SK-N-SH (cell line): Measurements from ENCODE around the gene STYXL2. TPM values are rescaled to one million over a fixed set of nuclear protein-coding genes. Genes with fewer than 3 reads are reported as not detected.

Experiments used
- CTCF ChIA-PET: fragments of 300-600, 350-600 bp; formaldehyde crosslinking; extraction: SDS; loops from one replicate; lab custom pipeline; 2021; lab: Yijun Ruan, JAX
- POLR2A ChIA-PET: fragments of 350-600 bp; sonication (Branson Sonifier 250); formaldehyde crosslinking; extraction: SDS; loops from one replicate; lab custom pipeline; 2020; ENCODE audit warnings: antibody characterized with exemption, inconsistent platforms; lab: Yijun Ruan, JAX
- DNase-seq: peaks from one replicate; pipeline ENCODE4 v3.0.0; 2012
- H2AFZ ChIP-seq: fragments of 200-600 bp; sonication (generic); 2 replicates; pipeline ENCODE4 v1.8.1; 2016; ENCODE audit warnings: antibody characterized with exemption, mild to moderate bottlenecking, low read depth
- H3F3A ChIP-seq: fragments of 200-600 bp; sonication (generic); replicated peaks from 2 replicates; pipeline ENCODE3; 2016; ENCODE audit warnings: antibody characterized with exemption, mild to moderate bottlenecking; ENCODE audit not compliant: insufficient read depth
- H3K27ac ChIP-seq, 2 experiments: fragments of 200-500 bp in 1 of 2; fragments of 200-600 bp in 1 of 2; sonication (Bioruptor generic) in 1 of 2; sonication (generic), shearing (Covaris generic) in 1 of 2; 2 replicates each; pipeline versions ENCODE4 v1.5.1 to v1.6.1; 2014 to 2016; ENCODE audit warnings: low read depth in 2 of 2, inconsistent platforms in 1 of 2, low read length in 1 of 2, mild to moderate bottlenecking in 1 of 2, mixed read lengths in 1 of 2
- H3K27me3 ChIP-seq: fragments of 200-600 bp; sonication (generic), shearing (Covaris generic); 2 replicates; pipeline ENCODE4 v1.6.1; 2016; ENCODE audit warnings: mixed run types; ENCODE audit not compliant: insufficient read depth
- H3K36me3 ChIP-seq, 2 experiments: fragments of 200-500 bp in 1 of 2; fragments of 200-600 bp in 1 of 2; sonication (Bioruptor generic) in 1 of 2; sonication (generic) in 1 of 2; replicated peaks in 1 of 2; 2 replicates each; pipeline versions ENCODE3 to v1.5.1; 2014 to 2016; ENCODE audit warnings: low read length in 1 of 2, mild to moderate bottlenecking in 1 of 2; ENCODE audit not compliant: insufficient read depth in 2 of 2, control insufficient read depth in 1 of 2
- H3K4me1 ChIP-seq, 2 experiments: fragments of 200-500 bp in 1 of 2; fragments of 200-600 bp in 1 of 2; sonication (Bioruptor generic) in 1 of 2; sonication (generic), shearing (Covaris generic) in 1 of 2; 2 replicates each; pipeline versions ENCODE4 v1.5.1 to v1.6.1; 2014 to 2016; ENCODE audit warnings: low read depth in 1 of 2, low read length in 1 of 2, mixed run types in 1 of 2; ENCODE audit not compliant: insufficient read depth in 2 of 2, control insufficient read depth in 1 of 2
- H3K4me2 ChIP-seq: fragments of 200-600 bp; sonication (generic), shearing (Covaris generic); 2 replicates; pipeline ENCODE4 v1.6.1; 2017; ENCODE audit warnings: mixed run types
- H3K4me3 ChIP-seq, 2 experiments: fragments of 200-500 bp in 1 of 2; fragments of 200-600 bp in 1 of 2; sonication (Bioruptor generic) in 1 of 2; sonication (generic), shearing (Covaris generic) in 1 of 2; 2 replicates each; pipeline versions ENCODE4 v1.5.1 to v1.8.1; 2014 to 2016; ENCODE audit warnings: low read depth in 2 of 2, inconsistent platforms in 1 of 2, low read length in 1 of 2, mild to moderate bottlenecking in 1 of 2, mixed read lengths in 1 of 2, moderate library complexity in 1 of 2
- H3K79me2 ChIP-seq: fragments of 200-600 bp; sonication (generic); 2 replicates; pipeline ENCODE4 v1.8.1; 2017; ENCODE audit warnings: mild to moderate bottlenecking; ENCODE audit not compliant: insufficient read depth
- H3K9ac ChIP-seq: fragments of 200-600 bp; sonication (generic); 2 replicates; pipeline ENCODE4 v1.6.1; 2017; ENCODE audit warnings: mixed run types
- H3K9me2 ChIP-seq: fragments of 200-600 bp; sonication (generic); 2 replicates; pipeline ENCODE4 v1.6.1; 2017; ENCODE audit warnings: mixed run types
- H3K9me3 ChIP-seq: fragments of 200-600 bp; sonication (generic); 2 replicates; pipeline ENCODE4 v1.6.1; 2017; ENCODE audit warnings: mixed run types, mild to moderate bottlenecking, moderate library complexity
- H4K20me1 ChIP-seq: fragments of 200-600 bp; sonication (generic); 2 replicates; pipeline ENCODE4 v1.6.1; 2017; ENCODE audit warnings: mild to moderate bottlenecking, mixed run types; ENCODE audit not compliant: insufficient read depth
- CHD2 ChIP-seq: fragments of 150-350 bp; IDR thresholded peaks from 2 replicates; pipeline ENCODE4 v1.6.1; 2018; ENCODE audit warnings: low read length; ENCODE audit not compliant: partially characterized antibody
- ELF1 ChIP-seq: IDR thresholded peaks from 2 replicates; pipeline ENCODE4 v1.4.0; 2012
- EP300 ChIP-seq, 2 experiments: IDR thresholded peaks; 2 replicates each; pipeline versions ENCODE4 v1.4.0 to v1.6.1; 2012; ENCODE audit warnings: borderline replicate concordance in 1 of 2, low read depth in 1 of 2, low read length in 1 of 2
- FOSL2 ChIP-seq: IDR thresholded peaks from 2 replicates; pipeline ENCODE4 v1.4.0; 2012; ENCODE audit warnings: low read depth, mild to moderate bottlenecking, moderate library complexity, borderline replicate concordance
- GATA2 ChIP-seq: sonication (generic); formaldehyde crosslinking; IDR thresholded peaks from 2 replicates; pipeline ENCODE4 v1.5.0; 2020; ENCODE audit warnings: mild to moderate bottlenecking, missing genetic modification reagents
- MEF2A ChIP-seq: IDR thresholded peaks from 2 replicates; pipeline ENCODE4 v1.4.0; 2012; ENCODE audit warnings: low read depth, borderline replicate concordance
- NFIC ChIP-seq: IDR thresholded peaks from 2 replicates; pipeline ENCODE4 v1.4.0; 2012; ENCODE audit warnings: borderline replicate concordance
- NRF1 ChIP-seq: IDR thresholded peaks from 2 replicates; pipeline ENCODE4 v1.6.1; 2012; ENCODE audit warnings: low read depth, mild to moderate bottlenecking, low read length
- RAD21 ChIP-seq: IDR thresholded peaks from 2 replicates; pipeline ENCODE4 v1.6.1; 2012; ENCODE audit warnings: mild to moderate bottlenecking, low read length
- RCOR1 ChIP-seq: fragments of 150-350 bp; IDR thresholded peaks from 2 replicates; pipeline ENCODE4 v1.6.1; 2017; ENCODE audit warnings: antibody characterized with exemption, low read length
- RXRA ChIP-seq: IDR thresholded peaks from 2 replicates; pipeline ENCODE4 v1.4.0; 2012; ENCODE audit warnings: low read depth, mild to moderate bottlenecking, borderline replicate concordance
- TAF1 ChIP-seq: IDR thresholded peaks from 2 replicates; pipeline ENCODE4 v1.6.1; 2012; ENCODE audit warnings: low read depth, mild to moderate bottlenecking, low read length, moderate library complexity, borderline replicate concordance
- WGBS: methylation state at CpG from one replicate; pipeline ENCODE4 v1.1.6; 2017; ENCODE audit warnings: low lambda C conversion rate; 5-methylcytosine and 5-hydroxymethylcytosine counted together
- polyA plus RNA-seq, 3 experiments: library from polyadenylated mRNA; depleted of rRNA; stranded (reverse); fragments of >200 nt; gene quantifications; 2 replicates each; pipeline ENCODE4 v1.2.3, GENCODE V29; 2012
- TF ChIP-seq, protein P1 (sequence below): IDR thresholded peaks from 2 replicates; pipeline ENCODE4 v1.4.0; 2012; ENCODE audit warnings: low read depth
- TF ChIP-seq, protein P2 (sequence below): fragments of 150-350 bp; IDR thresholded peaks from 2 replicates; pipeline ENCODE4 v1.6.1; 2016; ENCODE audit warnings: mild to moderate bottlenecking, low read depth, low read length

Gene STYXL2
- polyA plus RNA-seq, 1 of the 3 experiments (the other 2 are of a cell fraction): not detected

DNA sequence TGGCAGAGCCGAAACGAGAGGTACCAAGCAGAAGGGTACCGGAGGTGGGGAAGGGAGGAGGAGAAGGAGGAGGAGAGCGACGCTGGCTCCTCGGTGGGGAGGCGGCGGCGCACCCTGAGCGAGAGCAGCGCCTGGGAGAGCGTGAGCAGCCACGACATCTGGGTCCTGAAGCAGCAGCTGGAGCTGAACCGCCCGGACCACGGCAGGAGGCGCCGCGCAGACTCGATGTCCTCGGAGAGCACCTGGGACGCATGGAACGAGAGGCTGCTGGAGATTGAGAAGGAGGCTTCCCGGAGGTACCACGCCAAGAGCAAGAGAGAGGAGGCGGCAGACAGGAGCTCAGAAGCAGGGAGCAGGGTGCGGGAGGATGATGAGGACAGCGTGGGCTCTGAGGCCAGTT lies 32.4 kb downstream of the STYXL2 start (continued):
- TF ChIP-seq, protein P1, sequence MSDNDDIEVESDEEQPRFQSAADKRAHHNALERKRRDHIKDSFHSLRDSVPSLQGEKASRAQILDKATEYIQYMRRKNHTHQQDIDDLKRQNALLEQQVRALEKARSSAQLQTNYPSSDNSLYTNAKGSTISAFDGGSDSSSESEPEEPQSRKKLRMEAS: no peak
- TF ChIP-seq NRF1 (no peak), NFIC (no peak), TAF1 (no peak), FOSL2 (no peak), RAD21 (no peak), MEF2A (no peak)

DNA sequence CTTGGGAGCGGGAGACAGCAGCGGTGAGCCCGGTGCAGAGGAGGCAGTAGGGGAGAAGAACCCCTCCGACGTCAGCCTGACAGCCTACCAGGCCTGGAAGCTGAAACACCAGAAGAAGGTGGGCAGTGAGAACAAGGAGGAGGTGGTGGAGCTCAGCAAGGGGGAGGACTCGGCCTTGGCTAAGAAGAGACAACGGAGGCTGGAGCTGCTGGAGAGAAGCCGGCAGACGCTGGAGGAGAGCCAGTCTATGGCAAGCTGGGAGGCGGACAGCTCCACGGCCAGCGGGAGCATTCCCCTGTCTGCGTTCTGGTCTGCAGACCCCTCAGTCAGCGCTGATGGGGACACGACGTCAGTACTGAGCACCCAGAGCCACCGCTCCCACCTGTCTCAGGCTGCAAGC lies 32.9 kb downstream of the STYXL2 start:
- no peaks in the 10 kb centered on the region for H3K9me2 ChIP-seq
- POLR2A ChIA-PET: no interaction called here
- no peaks in the 10 kb centered on the region for H4K20me1 ChIP-seq
- no peak for DNase-seq
- CTCF ChIA-PET: interaction anchor here (1.1 to 2.8 kb wide), 2 partner anchors 60 to 216 kb away, joined by 3 to 15 read pairs; no protein-coding TSS in a partner anchor
- H3K4me2 ChIP-seq: no peak overlapping the region
- no peaks in the 10 kb centered on the region for H3K79me2 ChIP-seq
- no peak overlapping the region for H3K27ac ChIP-seq
- TF ChIP-seq, protein P1: no peak
- H3K36me3 ChIP-seq: no peaks in the 10 kb centered on the region
- H3K9me3 ChIP-seq: no peaks in the 10 kb centered on the region
- no peak overlapping the region for H3K9ac ChIP-seq
- H2AFZ ChIP-seq: no peak overlapping the region
- H3K4me1 ChIP-seq: no peaks in the 10 kb centered on the region
- H3F3A ChIP-seq: no peaks in the 10 kb centered on the region
- no peak overlapping the region for H3K4me3 ChIP-seq
- WGBS: 61% methylated on average over 8 of the region's 17 CpGs
- H3K27me3 ChIP-seq: peaks cover 9% of the 10 kb centered on the region; the same call in 1 of the 2 replicates

DNA sequence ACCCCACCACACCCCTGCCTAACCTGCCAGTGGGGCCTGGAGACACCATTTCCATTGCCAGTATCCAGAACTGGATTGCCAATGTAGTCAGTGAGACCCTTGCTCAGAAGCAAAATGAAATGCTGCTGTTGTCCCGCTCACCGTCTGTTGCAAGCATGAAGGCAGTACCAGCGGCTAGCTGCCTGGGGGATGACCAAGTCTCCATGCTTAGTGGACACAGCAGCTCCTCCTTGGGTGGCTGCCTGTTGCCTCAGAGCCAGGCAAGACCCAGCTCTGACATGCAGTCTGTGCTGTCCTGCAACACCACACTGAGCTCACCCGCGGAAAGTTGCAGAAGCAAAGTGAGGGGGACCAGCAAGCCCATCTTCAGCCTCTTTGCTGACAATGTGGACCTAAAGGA lies 33.4 kb downstream of the STYXL2 start:
- no peaks in the 10 kb centered on the region for H3K9me3 ChIP-seq
- no peak overlapping the region for H3K27ac ChIP-seq
- H3K4me1 ChIP-seq: no peaks in the 10 kb centered on the region
- H3K9me2 ChIP-seq: no peaks in the 10 kb centered on the region
- H3K4me2 ChIP-seq: no peak overlapping the region
- H2AFZ ChIP-seq: no peak overlapping the region
- H3K27me3 ChIP-seq: peaks cover 9% of the 10 kb centered on the region; the same call in 1 of the 2 replicates
- H4K20me1 ChIP-seq: no peaks in the 10 kb centered on the region
- POLR2A ChIA-PET: no interaction called here
- CTCF ChIA-PET: interaction anchor here (1.1 to 2.8 kb wide), 2 partner anchors 61 to 217 kb away, joined by 3 to 15 read pairs; no protein-coding TSS in a partner anchor
- H3K4me3 ChIP-seq: no peak overlapping the region
- TF ChIP-seq ELF1 (no peak), CHD2 (no peak), GATA2 (no peak), EP300 (IDR thresholded peaks at IDR 0.05; ENCODE audit: borderline replicate concordance in 1 of 2, low read depth in 1 of 2, low read length in 1 of 2) (no peak), RXRA (no peak), RCOR1 (no peak), NFIC (no peak)
- TF ChIP-seq, protein P2, sequence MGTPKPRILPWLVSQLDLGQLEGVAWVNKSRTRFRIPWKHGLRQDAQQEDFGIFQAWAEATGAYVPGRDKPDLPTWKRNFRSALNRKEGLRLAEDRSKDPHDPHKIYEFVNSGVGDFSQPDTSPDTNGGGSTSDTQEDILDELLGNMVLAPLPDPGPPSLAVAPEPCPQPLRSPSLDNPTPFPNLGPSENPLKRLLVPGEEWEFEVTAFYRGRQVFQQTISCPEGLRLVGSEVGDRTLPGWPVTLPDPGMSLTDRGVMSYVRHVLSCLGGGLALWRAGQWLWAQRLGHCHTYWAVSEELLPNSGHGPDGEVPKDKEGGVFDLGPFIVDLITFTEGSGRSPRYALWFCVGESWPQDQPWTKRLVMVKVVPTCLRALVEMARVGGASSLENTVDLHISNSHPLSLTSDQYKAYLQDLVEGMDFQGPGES: no peak
- no peaks in the 10 kb centered on the region for H3K79me2 ChIP-seq
- H3K9ac ChIP-seq: no peak overlapping the region
- H3K36me3 ChIP-seq: no peaks in the 10 kb centered on the region
- H3F3A ChIP-seq: no peaks in the 10 kb centered on the region
- no peak for DNase-seq
- WGBS: 100% methylated on average over 2 of the region's 5 CpGs
